ENCODE results near the gene ZGLP1.

ZGLP1 gene

GRCh38 chr19:10277795-10278589 is 31.6 kb downstream of the ZGLP1 start:
- no peak for DNase-seq (ENCODE audit: low read depth)

GRCh38 chr19:10274589-10274988 is 35.0 kb downstream of the ZGLP1 start:
- no peak for DNase-seq (ENCODE audit: low read depth)

- DNase-seq (ENCODE audit: low read depth) = no peak
Measured at GRCh38 chr19:10271543-10272086, 38.0 kb downstream of the ZGLP1 start.

GRCh38 chr19:10270616-10271394 is 38.8 kb downstream of the ZGLP1 start, which contains the start of gene ICAM1:
Gene ICAM1, plus strand, starts transcription at chr19:10271120. Its CDS starts 40 bp downstream, at chr19:10271160.
- DNase-seq (ENCODE audit: low read depth) = no peak

- DNase-seq (ENCODE audit: low read depth) = no peak
Measured at GRCh38 chr19:10270180-10270615, 39.4 kb downstream of the ZGLP1 start.

- DNase-seq (ENCODE audit: low read depth) = peak; percentile 81
Measured at GRCh38 chr19:10269333-10270179, 40.1 kb downstream of the ZGLP1 start.

GRCh38 chr19:10268071-10268470 is 41.5 kb downstream of the ZGLP1 start:
- no peak for DNase-seq (ENCODE audit: low read depth)

- DNase-seq (ENCODE audit: low read depth) = no peak
Measured at GRCh38 chr19:10266706-10267105, 42.9 kb downstream of the ZGLP1 start.

- no peak for DNase-seq (ENCODE audit: low read depth)
Measured at GRCh38 chr19:10262771-10263170, 46.8 kb downstream of the ZGLP1 start.

GRCh38 chr19:10260141-10260584 is 49.5 kb downstream of the ZGLP1 start:
- no peak for DNase-seq (ENCODE audit: low read depth)

GRCh38 chr19:10259162-10259905 is 50.3 kb downstream of the ZGLP1 start:
- peak; percentile 72 for DNase-seq (ENCODE audit: low read depth)

GRCh38 chr19:10258080-10258710 is 51.4 kb downstream of the ZGLP1 start:
- no peak for DNase-seq (ENCODE audit: low read depth)

- DNase-seq (ENCODE audit: low read depth) = no peak
Measured at GRCh38 chr19:10256970-10257615, 52.5 kb downstream of the ZGLP1 start.

GRCh38 chr19:10256551-10256950 is 53.1 kb downstream of the ZGLP1 start:
- DNase-seq (ENCODE audit: low read depth) = no peak

- DNase-seq (ENCODE audit: low read depth) = no peak
Measured at GRCh38 chr19:10255358-10255757, 54.3 kb downstream of the ZGLP1 start.
